HG03457 (cell line): ENCODE data around the gene AGMO.

ENCODE experiments used
- ATAC-seq: cut with Tn5 transposase; IDR thresholded peaks from one replicate; pipeline ENCODE4 v1.9.1; 2021; ENCODE audit warnings: moderate number of reproducible peaks; ENCODE audit not compliant: unreplicated experiment

AGMO gene

GRCh38 chr7:15166620-15167019 lies 395.2 kb downstream of the AGMO start:
- no peak for ATAC-seq

GRCh38 chr7:15159261-15159660 lies 402.6 kb downstream of the AGMO start:
- no peak for ATAC-seq

GRCh38 chr7:15158141-15158810 lies 403.5 kb downstream of the AGMO start:
- ATAC-seq: no peak
